HepG2 (cell line): ENCODE data around the gene FRAS1.

Experiments
- CEBPB ChIP-seq: IDR thresholded peaks from 2 replicates; pipeline ENCODE4 v1.6.1; 2011; ENCODE audit warnings: low read depth, low read length, improper control_type of control experiment, borderline replicate concordance
- CTCF ChIP-seq: sonication (generic); formaldehyde crosslinking; IDR thresholded peaks from 2 replicates; pipeline ENCODE4 v1.5.0; 2020; ENCODE audit warnings: mild to moderate bottlenecking, missing genetic modification reagents, moderate library complexity
- GPN1 ChIP-seq: sonication (generic); formaldehyde crosslinking; IDR thresholded peaks from 2 replicates; pipeline ENCODE4 v1.5.1; 2020; ENCODE audit warnings: missing genetic modification reagents, borderline replicate concordance
- HDAC2 ChIP-seq: sonication (generic); formaldehyde crosslinking; IDR thresholded peaks from 2 replicates; pipeline ENCODE4 v1.4.0; 2020; ENCODE audit warnings: missing genetic modification reagents
- HMG20B ChIP-seq: conservative IDR thresholded peaks from 2 replicates; pipeline ENCODE4 v1.6.1; 2016; ENCODE audit warnings: missing genetic modification reagents, missing compliant biosample characterization
- NCOA1 ChIP-seq: sonication (generic); formaldehyde crosslinking; IDR thresholded peaks from 2 replicates; pipeline ENCODE4 v1.9.0; 2021; ENCODE audit warnings: missing genetic modification reagents
- NFE2 ChIP-seq: sonication (generic); formaldehyde crosslinking; IDR thresholded peaks from 2 replicates; pipeline ENCODE4 v1.4.0; 2020; ENCODE audit warnings: missing genetic modification reagents
- NFE2L2 ChIP-seq: fragments of 150-350 bp; IDR thresholded peaks from 2 replicates; pipeline ENCODE4 v1.6.1; 2014; ENCODE audit warnings: low read length
- POLR2A ChIP-seq, 2 experiments: IDR thresholded peaks; 2 replicates each; pipeline ENCODE4 v1.6.1; 2011; ENCODE audit warnings: low read depth in 2 of 2, low read length in 2 of 2, mild to moderate bottlenecking in 1 of 2, moderate library complexity in 1 of 2; ENCODE audit not compliant: insufficient read depth in 1 of 2
- XBP1 ChIP-seq: sonication (generic); formaldehyde crosslinking; IDR thresholded peaks from 2 replicates; pipeline ENCODE4 v1.5.0; 2020; ENCODE audit warnings: missing genetic modification reagents
- XRCC5 ChIP-seq: fragments of 200-400 bp; formaldehyde crosslinking; optimal IDR thresholded peaks from 2 replicates; pipeline ENCODE3; 2017; ENCODE audit warnings: mild to moderate bottlenecking, low read length
- ZFP36 ChIP-seq: fragments of 150-350 bp; IDR thresholded peaks from 2 replicates; pipeline ENCODE4 v1.6.1; 2018; ENCODE audit warnings: borderline replicate concordance, low read length, low read depth; ENCODE audit not compliant: partially characterized antibody
- ZNF552 ChIP-seq: sonication (generic); formaldehyde crosslinking; IDR thresholded peaks from 2 replicates; pipeline ENCODE4 v1.9.0; 2022; ENCODE audit warnings: missing genetic modification reagents, mild to moderate bottlenecking, borderline replicate concordance

GRCh38 chr4:78459327-78459726 lies 402.2 kb downstream of the FRAS1 start:
- TF ChIP-seq ZFP36 = no peak
- TF ChIP-seq POLR2A (IDR thresholded peaks at IDR 0.05; ENCODE audit: insufficient read depth in 1 of 2, low read depth in 2 of 2, low read length in 2 of 2) = no peak
- TF ChIP-seq XBP1 (CRISPR knock-in tag) = no peak
- TF ChIP-seq XRCC5 = no peak
- TF ChIP-seq NFE2L2 = no peak
- no peak for TF ChIP-seq HDAC2 (CRISPR knock-in tag)
- TF ChIP-seq CTCF (CRISPR knock-in tag) = no peak
- no peak for TF ChIP-seq NFE2 (CRISPR knock-in tag)
- no peak for TF ChIP-seq HMG20B (CRISPR knock-in tag)
- TF ChIP-seq NCOA1 (CRISPR knock-in tag) = no peak
- TF ChIP-seq GPN1 (CRISPR knock-in tag) = no peak
- TF ChIP-seq CEBPB = no peak
- no peak for TF ChIP-seq ZNF552
